H1 (cell line): ENCODE results near the gene CSF3R. TPM values are rescaled to one million over a fixed set of nuclear protein-coding genes. Genes with fewer than 3 reads are reported as not detected.

Experiments
- CHD1 ChIP-seq: IDR thresholded peaks from 2 replicates; pipeline ENCODE4 v1.6.1; 2012; ENCODE audit warnings: low read depth, low read length, improper control_type of control experiment
- CTCF ChIP-seq, 3 experiments: IDR thresholded peaks; 1 replicate in 2 of 3; 2 replicates in 1 of 3; pipeline versions ENCODE4 v1.5.1 to v1.6.1; 2011; ENCODE audit warnings: low read length in 3 of 3, mild to moderate bottlenecking in 3 of 3, inconsistent platforms in 2 of 3, low read depth in 1 of 3, moderate library complexity in 1 of 3; ENCODE audit not compliant: insufficient read depth in 1 of 3; ENCODE audit errors: control extremely low read depth in 1 of 3
- MAFK ChIP-seq: IDR thresholded peaks from 2 replicates; pipeline ENCODE4 v1.6.1; 2012; ENCODE audit warnings: low read depth, mild to moderate bottlenecking, improper control_type of control experiment, low read length
- polyA plus RNA-seq, 7 experiments: library from polyadenylated mRNA; depleted of rRNA in 3 of 7; stranded (reverse) in 5 of 7; unstranded in 2 of 7; fragments of >200 nt in 5 of 7; fragments of 200-250 nt in 2 of 7; gene quantifications; 1 replicate in 5 of 7; 2 replicates in 1 of 7; 4 replicates in 1 of 7; pipeline versions ENCODE4 v1.2.1 to v1.2.3, GENCODE V29; 2011 to 2013; ENCODE audit warnings: missing spikeins in 2 of 7, mixed read lengths in 2 of 7
- total RNA-seq: library from RNA; stranded (reverse); fragmentation: NEBNext Ultra II Directional; extraction: Animal tissue kit (Norgen Biotek cat#: 25700); gene quantifications from 2 replicates; pipeline ENCODE4 v1.2.1, GENCODE V29; 2021

The CSF3R gene
- total and polyA plus RNA-seq, 2 of the 8 experiments (the other 6 are each of a cell fraction or from before 2014, with no cell fraction given), result not detected

GRCh38 chr1:36440646-36441045, 42.1 kb downstream of the CSF3R start (continued):
- TF ChIP-seq CTCF (IDR thresholded peaks at IDR 0.05; ENCODE audit: control extremely low read depth in 1 of 3, insufficient read depth in 1 of 3, low read depth in 1 of 3, low read length in 3 of 3), result no peak
- no peak for TF ChIP-seq MAFK
- no peak for TF ChIP-seq CHD1
